ENCODE data around the gene YPEL3.
"Not testable (repeated sequence)": the region's sequence is repeated elsewhere in the genome, so short reads cannot be mapped to it uniquely, and the experiment has no call there.

Gene YPEL3, protein sequence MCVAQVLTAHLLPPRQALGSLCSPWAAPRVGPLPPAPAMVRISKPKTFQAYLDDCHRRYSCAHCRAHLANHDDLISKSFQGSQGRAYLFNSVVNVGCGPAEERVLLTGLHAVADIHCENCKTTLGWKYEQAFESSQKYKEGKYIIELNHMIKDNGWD

GRCh38 chr16:30096105-30096861 lies at the start of gene YPEL3:
YPEL3 (minus strand) TSS chr16:30096213; CDS start chr16:30095482, 731 bp downstream.
- DNase-seq (ENCODE audit: low read depth in 2 of 2): peak; percentile 80 to 85

DNA sequence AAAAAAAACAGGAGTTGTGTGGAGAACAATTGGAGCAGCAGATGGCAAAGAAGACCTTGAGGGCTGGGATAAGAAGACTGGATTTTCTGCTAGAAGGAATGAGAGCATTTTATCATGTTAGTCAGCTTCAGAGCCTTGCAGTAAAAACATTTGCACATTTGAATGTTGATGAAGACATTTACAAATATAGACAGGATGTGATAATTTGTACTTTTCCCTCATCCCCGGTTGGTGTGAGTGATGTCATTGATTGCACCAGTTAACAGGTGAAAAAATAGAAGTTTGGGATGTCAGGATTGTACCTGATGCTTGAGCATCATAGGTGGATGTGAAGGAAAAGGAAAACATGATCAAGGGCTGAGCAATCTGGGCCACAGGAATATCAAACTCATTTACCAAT lies 49.6 kb upstream of the YPEL3 start:
- DNase-seq (ENCODE audit: low read depth in 2 of 2): no peak

GRCh38 chr16:30144917-30145316 lies 48.9 kb upstream of the YPEL3 start:
- DNase-seq (ENCODE audit: low read depth in 2 of 2): no peak

DNA sequence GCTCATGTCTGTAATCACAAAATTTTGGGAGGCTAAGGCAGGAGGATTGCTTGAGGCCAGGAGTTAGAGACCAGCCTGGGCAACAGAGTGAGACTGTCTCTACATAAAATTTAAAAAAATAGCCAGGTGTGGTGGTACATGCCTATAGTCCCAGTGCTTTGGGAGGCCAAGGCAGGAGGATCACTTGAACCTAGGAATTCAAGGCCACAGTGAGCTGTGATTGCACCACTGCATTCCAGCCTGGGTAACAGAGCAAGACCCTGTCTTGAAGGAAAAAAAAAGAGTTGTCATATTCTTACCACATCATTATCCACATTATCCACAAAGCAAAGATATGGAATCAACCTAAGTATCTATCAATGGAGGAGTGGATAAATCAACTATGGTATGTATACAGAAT lies 48.0 kb upstream of the YPEL3 start:
- DNase-seq (ENCODE audit: low read depth in 2 of 2): no peak

DNA sequence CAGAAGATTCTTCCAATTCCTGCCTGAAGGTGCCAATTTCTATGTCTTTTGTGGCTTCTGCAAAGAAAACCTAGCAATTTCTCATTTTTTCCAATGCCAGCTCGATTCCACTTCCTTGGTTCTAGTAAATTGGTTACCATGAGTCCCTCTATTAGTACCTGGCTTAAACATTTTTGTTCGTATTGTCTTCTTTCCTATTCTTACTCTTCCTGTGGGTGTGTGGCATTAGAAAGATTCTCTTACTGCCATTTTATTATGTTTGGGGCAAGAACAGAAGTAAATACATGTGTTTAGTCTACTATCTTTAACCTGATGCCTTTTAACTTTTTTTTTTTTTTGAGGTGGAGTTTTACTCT lies 47.3 kb upstream of the YPEL3 start:
- no peak for DNase-seq (ENCODE audit: low read depth in 2 of 2)

DNA sequence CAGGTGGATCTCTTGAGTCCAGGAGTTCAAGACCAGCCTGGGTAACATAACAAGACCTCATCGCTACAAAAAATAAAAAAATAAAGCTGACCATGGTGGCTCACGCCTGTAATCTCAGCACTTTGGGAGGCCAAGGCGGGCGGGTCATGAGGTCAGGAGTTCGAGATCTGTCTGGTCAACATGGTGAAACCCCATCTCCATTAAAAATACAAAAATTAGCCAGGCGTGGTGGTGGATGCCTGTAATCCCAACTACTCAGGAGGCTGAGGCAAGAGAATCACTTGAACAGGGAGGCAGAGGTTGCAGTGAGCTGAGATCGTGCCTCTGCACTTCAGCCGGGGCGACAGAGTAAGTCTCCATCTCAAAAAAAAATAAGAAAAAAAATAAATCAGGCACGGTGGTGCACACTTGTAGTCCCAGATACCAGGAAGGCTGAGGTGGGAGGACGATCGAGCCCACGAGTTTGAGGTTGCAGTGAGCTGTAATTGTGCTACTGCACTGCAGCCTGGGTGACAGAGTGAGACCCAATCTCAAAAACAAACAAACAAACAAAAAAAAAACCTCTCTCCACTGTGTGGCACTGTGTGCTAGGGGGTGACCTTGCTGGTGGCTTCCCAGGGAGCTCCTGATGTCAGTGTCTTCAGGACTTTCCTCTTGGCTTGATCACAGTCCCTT lies 46.8 kb upstream of the YPEL3 start:
- no peak for DNase-seq (ENCODE audit: low read depth in 2 of 2)

GRCh38 chr16:30141750-30142149 lies 45.7 kb upstream of the YPEL3 start:
- DNase-seq (ENCODE audit: low read depth in 2 of 2): no peak

DNA sequence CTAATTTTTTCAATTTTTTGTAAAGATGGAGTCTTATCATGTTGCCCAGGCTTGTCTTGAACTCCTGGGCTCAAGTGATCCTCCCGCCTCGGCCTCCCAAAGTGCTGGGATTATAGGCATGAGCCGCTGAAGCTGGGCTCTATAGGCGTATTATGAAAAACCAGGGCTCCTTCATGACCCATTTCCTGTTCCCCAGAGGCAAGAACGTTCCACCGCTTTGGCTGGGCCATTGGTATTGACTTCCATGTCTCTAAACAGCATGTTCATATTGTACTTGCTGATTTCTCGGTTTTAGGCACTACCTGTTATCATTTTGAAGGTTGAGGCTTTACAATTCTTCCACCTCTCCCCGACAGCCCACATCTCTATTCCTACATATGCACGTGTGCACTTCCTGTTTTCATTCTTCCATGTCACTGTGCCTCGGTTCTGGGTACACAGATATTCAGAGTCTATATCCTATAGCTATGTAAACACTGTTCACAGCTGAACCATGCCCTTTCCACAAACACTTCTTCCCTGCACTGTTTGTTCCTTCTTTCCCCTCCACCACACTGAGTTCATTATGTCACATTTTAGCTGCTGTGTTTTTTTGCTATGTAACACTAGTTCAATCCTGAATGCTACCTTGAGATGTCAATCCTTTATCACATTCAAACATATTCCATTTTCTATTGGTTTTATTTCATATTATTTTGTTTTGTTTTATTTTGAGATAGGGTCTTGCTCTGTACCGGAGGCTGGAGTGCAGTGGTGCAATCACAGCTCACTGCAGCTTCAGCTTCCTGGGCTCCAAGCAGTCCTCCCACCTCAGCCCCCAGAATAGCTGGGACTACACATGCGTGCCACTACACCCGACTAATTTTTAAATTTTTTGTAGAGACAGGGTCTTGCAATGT lies 43.8 kb upstream of the YPEL3 start:
- no peak for DNase-seq (ENCODE audit: low read depth in 2 of 2)

- DNase-seq (ENCODE audit: low read depth in 2 of 2): no peak
Measured at GRCh38 chr16:30137897-30138296, 41.9 kb upstream of the YPEL3 start.

DNA sequence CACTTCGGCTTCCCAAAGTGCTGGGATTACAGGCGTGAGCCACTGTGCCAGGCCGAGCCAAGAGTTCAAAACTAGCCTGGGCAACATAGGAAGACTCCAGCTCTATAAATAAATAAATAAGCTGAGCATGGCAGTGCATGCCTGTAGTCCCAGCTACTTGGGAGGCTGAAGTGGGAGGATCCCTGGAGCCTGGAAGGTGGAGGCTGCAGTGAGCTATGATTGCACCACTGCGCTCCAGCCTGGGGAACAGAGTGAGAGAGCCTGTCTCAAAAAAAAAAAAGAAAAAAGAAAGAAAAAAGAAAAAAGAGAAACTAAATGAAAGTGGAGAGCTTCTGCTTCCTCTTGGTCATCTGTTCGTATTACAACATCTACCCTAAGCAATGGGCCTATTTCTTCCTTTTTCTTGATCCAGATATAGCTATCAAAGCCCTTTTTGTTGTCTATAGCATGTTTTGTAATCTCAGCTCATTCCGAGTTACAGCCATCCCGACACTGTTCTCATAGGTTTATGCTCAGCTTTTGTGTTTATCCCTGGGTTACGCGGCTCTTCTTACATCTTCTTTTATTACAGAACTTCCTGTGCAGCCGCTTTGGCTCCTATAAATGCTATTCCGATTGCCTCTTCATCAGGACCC lies 41.1 kb upstream of the YPEL3 start:
- no peak for DNase-seq (ENCODE audit: low read depth in 2 of 2)

DNA sequence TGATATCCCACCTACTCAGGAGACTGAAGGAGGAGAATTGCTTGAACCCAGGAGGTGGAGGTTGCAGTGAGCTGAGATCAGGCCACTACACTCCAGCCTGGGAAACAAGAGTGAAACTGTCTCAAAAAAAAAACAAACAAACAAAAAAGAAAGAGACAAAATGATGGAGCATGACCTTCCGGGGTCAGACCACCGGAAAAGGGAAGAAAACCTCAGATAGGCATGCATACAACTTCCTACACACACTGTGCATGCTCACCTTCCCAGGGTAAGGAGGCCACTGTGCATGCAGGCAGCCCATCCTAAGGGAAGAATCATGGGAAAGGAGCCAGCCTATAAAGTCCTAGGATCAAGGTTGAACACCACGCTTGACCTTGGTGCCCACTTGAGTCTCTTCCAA lies 36.6 kb upstream of the YPEL3 start:
- no peak for DNase-seq (ENCODE audit: low read depth in 2 of 2)

- DNase-seq (ENCODE audit: low read depth in 2 of 2): no peak
Measured at GRCh38 chr16:30131869-30132475, 36.0 kb upstream of the YPEL3 start.

DNA sequence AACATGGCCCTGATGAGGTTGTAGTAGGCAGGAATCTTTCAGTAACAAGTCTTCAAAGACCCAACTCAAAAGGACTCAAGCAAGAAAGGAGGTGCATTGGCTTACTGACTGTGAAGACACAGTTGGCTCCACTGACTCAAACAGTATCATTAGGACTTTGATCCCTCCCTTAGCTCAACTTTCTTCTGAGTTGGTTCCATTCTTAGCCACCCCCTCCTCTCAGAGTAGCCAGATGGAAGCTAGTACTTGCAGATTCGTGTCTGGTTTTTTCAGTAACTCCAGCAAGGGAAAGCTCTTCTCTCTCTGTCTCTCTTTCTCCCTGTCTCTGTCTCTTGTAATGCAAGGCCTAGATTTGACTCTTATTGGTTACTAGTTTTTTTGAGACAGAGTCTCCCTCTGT lies 32.0 kb upstream of the YPEL3 start:
- DNase-seq (ENCODE audit: low read depth in 2 of 2): no peak

GRCh38 chr16:30125690-30126089 lies 29.7 kb upstream of the YPEL3 start:
- not testable (repeated sequence) for DNase-seq (ENCODE audit: low read depth in 2 of 2)

GRCh38 chr16:30124985-30125379 lies 29.0 kb upstream of the YPEL3 start:
- no peak for DNase-seq (ENCODE audit: low read depth in 2 of 2)

- DNase-seq (ENCODE audit: low read depth in 2 of 2): no peak
Measured at GRCh38 chr16:30122604-30123160, 26.7 kb upstream of the YPEL3 start.

DNA sequence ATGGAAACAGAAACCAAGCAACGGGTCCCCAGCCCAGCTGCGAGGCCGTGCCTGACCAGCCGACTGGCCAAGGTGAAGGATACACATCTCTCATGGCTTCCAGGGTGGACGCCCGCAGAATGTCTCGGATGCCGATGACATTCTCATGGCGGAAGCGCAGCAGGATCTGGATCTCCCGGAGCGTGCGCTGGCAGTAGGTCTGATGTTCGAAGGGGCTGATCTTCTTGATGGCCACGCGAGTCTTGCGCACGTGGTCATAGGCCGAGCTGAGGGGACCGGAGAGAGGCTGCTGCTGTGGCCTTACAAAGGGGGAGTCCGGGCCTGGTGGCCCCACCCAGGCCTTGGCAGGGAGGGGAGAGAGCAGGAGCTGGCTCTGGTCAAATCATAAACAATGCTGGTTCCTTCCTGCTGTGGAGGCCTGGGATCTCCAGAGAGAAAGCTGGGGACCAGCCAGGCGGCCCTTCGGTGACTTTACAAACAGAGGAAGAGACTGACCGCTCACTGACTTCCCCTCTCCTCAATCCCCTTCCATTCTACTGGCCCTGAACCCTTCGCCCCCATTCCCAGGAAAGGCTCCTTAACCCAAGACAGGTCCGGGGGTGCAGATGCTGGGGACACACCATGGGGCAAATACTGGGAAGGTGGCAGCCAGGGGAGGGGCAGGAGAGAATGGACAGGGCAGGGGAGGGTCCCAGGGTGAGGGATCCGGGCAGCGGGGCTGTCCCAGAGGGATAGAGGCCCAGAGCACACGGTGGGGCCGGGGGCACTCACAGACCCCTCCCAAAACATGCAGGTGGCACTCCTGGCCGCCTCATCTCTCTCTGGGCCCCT lies 25.9 kb upstream of the YPEL3 start:
- DNase-seq (ENCODE audit: low read depth in 2 of 2): no peak

GRCh38 chr16:30120340-30121105 lies 24.5 kb upstream of the YPEL3 start:
- no peak for DNase-seq (ENCODE audit: low read depth in 2 of 2)

GRCh38 chr16:30119428-30119827 lies 23.4 kb upstream of the YPEL3 start:
- DNase-seq (ENCODE audit: low read depth in 2 of 2): no peak
